GM19193 (cell line): Measurements from ENCODE around the gene MCOLN2.
A peak's percentile ranks its signal among the peaks of the same experiment; 100 is the strongest.

Experiments
- POLR2A ChIP-seq: IDR thresholded peaks from 4 replicates; pipeline ENCODE4 v1.6.1; 2011; ENCODE audit not compliant: insufficient read depth, insufficient read length; ENCODE audit errors: extremely low read depth

The MCOLN2 gene

DNA sequence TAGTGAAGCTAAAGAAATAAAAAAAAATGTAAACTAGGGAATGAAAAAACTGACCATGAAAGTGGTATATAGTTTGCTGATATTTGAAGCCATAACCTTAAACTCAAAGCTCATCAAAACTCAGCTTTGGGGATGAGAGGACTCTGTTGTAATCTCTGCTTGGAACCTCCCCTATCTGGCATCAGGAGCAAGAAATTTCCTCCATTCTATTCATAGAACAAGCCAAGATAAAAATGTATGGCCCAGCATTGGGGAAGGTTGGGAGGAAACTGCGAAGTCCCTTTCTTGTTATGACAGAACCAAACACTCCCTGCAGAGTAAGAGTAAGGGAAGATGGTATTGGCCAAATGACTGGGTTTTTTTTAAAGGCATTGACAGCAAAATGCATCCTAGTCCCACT is 35.6 kb downstream of the MCOLN2 start:
- TF ChIP-seq POLR2A = no peak

GRCh38 chr1:84960371-84960770 is 36.5 kb downstream of the MCOLN2 start:
- TF ChIP-seq POLR2A = no peak

DNA sequence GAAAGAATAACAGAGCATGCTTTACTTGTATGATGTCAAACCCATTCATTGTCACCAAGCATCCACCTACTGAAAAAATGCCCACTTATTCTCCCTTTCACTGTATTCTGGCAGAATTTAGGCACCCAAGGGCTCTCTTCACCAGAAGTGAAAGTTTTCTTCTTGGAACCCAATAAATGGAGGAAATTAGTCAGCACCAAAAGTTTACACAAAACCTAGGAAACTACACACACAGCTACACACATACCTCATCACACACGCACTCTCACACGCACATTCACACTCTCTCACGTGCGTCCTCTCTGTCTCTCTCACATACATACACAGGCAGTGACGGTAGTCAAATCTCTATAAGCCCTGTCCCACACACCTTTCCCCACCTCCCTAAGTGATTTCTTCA is 37.6 kb downstream of the MCOLN2 start:
- no peak for TF ChIP-seq POLR2A

DNA sequence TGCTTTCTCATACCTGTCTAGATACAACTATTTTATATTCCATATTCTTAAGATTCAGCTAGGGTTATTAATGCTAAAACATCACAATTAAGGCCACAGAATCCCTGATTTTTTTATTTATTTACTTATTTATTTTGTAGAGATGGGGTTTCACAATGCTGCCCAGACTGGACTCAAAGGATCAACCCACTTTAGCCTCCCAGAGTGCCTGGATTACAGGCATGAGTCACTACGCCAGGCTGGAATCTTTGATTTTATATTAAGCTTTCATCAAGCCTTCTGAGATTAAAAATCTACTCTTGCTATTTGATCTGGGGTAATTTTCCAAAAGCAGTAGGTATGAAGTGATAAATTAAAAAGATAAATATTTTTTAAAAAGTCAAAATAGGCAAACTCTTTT is 38.9 kb downstream of the MCOLN2 start:
- no peak for TF ChIP-seq POLR2A

GRCh38 chr1:84956655-84957054 is 40.3 kb downstream of the MCOLN2 start:
- TF ChIP-seq POLR2A = peak; percentile 23

GRCh38 chr1:84956097-84956496 is 40.8 kb downstream of the MCOLN2 start:
- TF ChIP-seq POLR2A = no peak

DNA sequence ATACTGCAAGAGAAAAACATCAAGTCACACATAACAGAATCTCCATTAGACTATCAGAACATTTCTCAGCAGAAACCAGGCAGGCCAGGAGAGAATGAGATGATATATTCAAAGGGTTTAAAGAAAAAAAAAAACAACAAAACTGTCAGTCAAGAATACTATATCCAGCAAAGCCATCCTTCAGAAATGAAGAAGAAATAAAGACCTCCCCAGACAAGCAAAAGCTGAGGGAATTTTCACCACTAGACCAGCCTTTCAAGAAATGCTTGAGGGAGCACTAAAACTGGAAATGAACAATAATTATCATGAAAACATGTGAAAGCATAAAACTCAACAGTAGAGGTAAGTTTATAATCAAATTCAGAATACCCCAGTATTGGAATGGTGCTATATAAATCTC is 47.2 kb downstream of the MCOLN2 start:
- TF ChIP-seq POLR2A = no peak

- peak; percentile 39 for TF ChIP-seq POLR2A
These were observed 49.1 kb downstream of the MCOLN2 start for GRCh38 chr1:84947536-84948410.

- no peak for TF ChIP-seq POLR2A
These were observed 50.3 kb downstream of the MCOLN2 start for GRCh38 chr1:84946631-84947030.

- peak; percentile 33 for TF ChIP-seq POLR2A
These were observed 52.0 kb downstream of the MCOLN2 start for GRCh38 chr1:84944767-84945486.

GRCh38 chr1:84941843-84942242 is 55.1 kb downstream of the MCOLN2 start:
- TF ChIP-seq POLR2A = peak; percentile 38

- no peak for TF ChIP-seq POLR2A
These were observed 56.4 kb downstream of the MCOLN2 start for GRCh38 chr1:84940481-84940880.

GRCh38 chr1:84939761-84940160 is 57.2 kb downstream of the MCOLN2 start:
- TF ChIP-seq POLR2A = peak; percentile 22

GRCh38 chr1:84939151-84939550 is 57.8 kb downstream of the MCOLN2 start:
- TF ChIP-seq POLR2A = peak; percentile 12

DNA sequence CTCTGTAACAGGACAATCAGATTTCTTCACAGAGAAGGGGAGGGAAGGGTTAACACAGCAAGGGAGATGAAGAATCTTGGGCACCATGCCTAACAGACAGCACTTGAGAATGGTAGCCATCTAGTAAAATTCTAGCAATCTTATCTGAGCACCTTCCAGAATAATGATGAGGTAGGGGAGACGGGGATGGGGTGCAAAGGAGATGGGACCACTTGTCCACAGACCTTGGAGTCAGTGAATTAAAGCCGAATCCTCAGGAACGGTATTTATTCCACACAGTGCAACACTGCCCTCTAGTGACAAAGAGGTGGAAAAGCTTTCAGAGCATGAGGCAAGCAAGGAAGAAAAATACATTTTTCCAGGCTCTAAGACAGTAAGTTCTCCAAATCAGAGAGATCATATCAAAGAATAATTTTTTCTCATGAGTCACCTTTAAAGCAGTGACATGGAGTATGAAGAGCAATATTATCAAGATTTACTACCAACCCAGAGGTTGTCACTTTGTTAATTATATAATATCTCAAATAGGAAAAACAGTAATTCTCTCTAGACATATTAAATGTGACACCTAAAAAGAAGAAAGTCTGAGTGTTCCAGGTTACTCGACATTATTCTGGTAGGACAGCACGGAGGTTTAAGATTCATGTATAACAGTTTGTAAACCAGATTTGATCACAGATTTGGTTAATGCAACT is 60.6 kb downstream of the MCOLN2 start:
- TF ChIP-seq POLR2A = no peak
